COLO668 (cell line): ENCODE results near the gene RIMS1.
"Not testable (repeated sequence)": the region's sequence is repeated elsewhere in the genome, so short reads cannot be mapped to it uniquely, and the experiment has no call there.

Experiments
- DNase-seq: peaks from one replicate; lab custom pipeline; 2025; ENCODE audit not compliant: unreplicated experiment; lab: John Stamatoyannopoulos, UW

Gene RIMS1

GRCh38 chr6:71982389-71982788 is 96.0 kb downstream of the RIMS1 start:
- DNase-seq, result no peak

GRCh38 chr6:71983131-71983530 is 96.8 kb downstream of the RIMS1 start:
- no peak for DNase-seq

- no peak for DNase-seq
Measured at GRCh38 chr6:71994705-71995271, 108.4 kb downstream of the RIMS1 start.

GRCh38 chr6:71997341-71997740 is 111.0 kb downstream of the RIMS1 start:
- DNase-seq, result no peak

GRCh38 chr6:72002415-72002814 is 116.1 kb downstream of the RIMS1 start:
- no peak for DNase-seq

GRCh38 chr6:72006591-72006990 is 120.2 kb downstream of the RIMS1 start:
- DNase-seq, result not testable (repeated sequence)

- DNase-seq, result no peak
Measured at GRCh38 chr6:72022830-72023229, 136.5 kb downstream of the RIMS1 start.

GRCh38 chr6:72031471-72031870 is 145.1 kb downstream of the RIMS1 start:
- DNase-seq, result no peak

GRCh38 chr6:72032086-72032485 is 145.7 kb downstream of the RIMS1 start:
- no peak for DNase-seq

GRCh38 chr6:72035486-72035885 is 149.1 kb downstream of the RIMS1 start:
- no peak for DNase-seq

GRCh38 chr6:72035966-72036365 is 149.6 kb downstream of the RIMS1 start:
- no peak for DNase-seq

- no peak for DNase-seq
Measured at GRCh38 chr6:72037006-72037405, 150.7 kb downstream of the RIMS1 start.

GRCh38 chr6:72040111-72040510 is 153.8 kb downstream of the RIMS1 start:
- no peak for DNase-seq

- DNase-seq, result no peak
Measured at GRCh38 chr6:72042088-72042487, 155.7 kb downstream of the RIMS1 start.

GRCh38 chr6:72048080-72048479 is 161.7 kb downstream of the RIMS1 start:
- no peak for DNase-seq

GRCh38 chr6:72049376-72049775 is 163.0 kb downstream of the RIMS1 start:
- DNase-seq, result no peak

- no peak for DNase-seq
Measured at GRCh38 chr6:72061286-72061685, 174.9 kb downstream of the RIMS1 start.

GRCh38 chr6:72064399-72064975 is 178.1 kb downstream of the RIMS1 start:
- DNase-seq, result no peak

GRCh38 chr6:72078096-72078495 is 191.7 kb downstream of the RIMS1 start:
- DNase-seq, result no peak

GRCh38 chr6:72080260-72080941 is 194.1 kb downstream of the RIMS1 start:
- DNase-seq, result no peak

GRCh38 chr6:72081871-72082270 is 195.5 kb downstream of the RIMS1 start:
- no peak for DNase-seq

GRCh38 chr6:72083976-72084375 is 197.6 kb downstream of the RIMS1 start:
- no peak for DNase-seq
